Endothelial cell of umbilical vein (primary cell): Measurements from ENCODE around the gene C1QA. TPM values are rescaled to one million over a fixed set of nuclear protein-coding genes. Genes with fewer than 3 reads are reported as not detected.

Source experiments
- BruUV-seq: library from RNA; stranded (reverse); fragments of 400-500 nt; replicated peaks from 2 replicates; lab custom pipeline; 2021; lab: Mats Ljungman, UMichigan
- CTCF ChIA-PET: fragments of 300-600, 350-600 bp; sonication (Branson Sonifier 250); formaldehyde crosslinking; loops from one replicate; lab custom pipeline; 2021; ENCODE audit warnings: antibody characterized with exemption, inconsistent platforms; lab: Charles Lee
- POLR2A ChIA-PET: fragments of 300-600, 350-600 bp; sonication (Branson Sonifier 250); formaldehyde crosslinking; loops from one replicate; lab custom pipeline; 2021; ENCODE audit warnings: antibody characterized with exemption, inconsistent platforms; lab: Charles Lee
- DNase-seq: peaks from one replicate; pipeline ENCODE4 v3.0.0-alpha.2; 2011; ENCODE audit warnings: low read depth, low spot score
- FAIRE-seq: peaks from 2 replicates; lab custom pipeline; 2011; peaks lifted over from hg19 to GRCh38; lab: Jason Lieb, UNC
- H2AFZ ChIP-seq: 2 replicates; pipeline ENCODE4 v1.6.0; 2012; ENCODE audit warnings: low read depth, low read length, control low read depth, inconsistent platforms
- H3K27ac ChIP-seq: 2 replicates; pipeline ENCODE4 v1.5.1; 2011; ENCODE audit warnings: low read depth, mild to moderate bottlenecking, control low read depth, low read length, moderate library complexity; ENCODE audit not compliant: insufficient read depth
- H3K27me3 ChIP-seq, 2 experiments: 2 replicates each; pipeline versions ENCODE4 v1.6.0 to v1.6.1; 2011; ENCODE audit warnings: low read length in 2 of 2, mixed read lengths in 1 of 2; ENCODE audit not compliant: control insufficient read depth in 2 of 2, insufficient read depth in 2 of 2
- H3K36me3 ChIP-seq, 2 experiments: 2 replicates in 1 of 2; 3 replicates in 1 of 2; pipeline ENCODE4 v1.5.1; 2011; ENCODE audit warnings: low read length in 2 of 2, mild to moderate bottlenecking in 1 of 2, moderate library complexity in 1 of 2; ENCODE audit not compliant: control insufficient read depth in 2 of 2, insufficient read depth in 2 of 2; ENCODE audit errors: extremely low read depth in 1 of 2
- H3K4me1 ChIP-seq: 3 replicates; pipeline ENCODE4 v1.5.1; 2011; ENCODE audit warnings: mild to moderate bottlenecking, low read length; ENCODE audit not compliant: control insufficient read depth, insufficient read depth; ENCODE audit errors: extremely low read depth
- H3K4me2 ChIP-seq: 2 replicates; pipeline ENCODE4 v1.6.1; 2011; ENCODE audit warnings: low read length, control low read depth, mixed read lengths; ENCODE audit not compliant: insufficient read depth
- H3K4me3 ChIP-seq, 3 experiments: fragments of 200-600 bp in 1 of 3; sonication (generic), shearing (Covaris generic) in 1 of 3; replicated peaks in 1 of 3; 2 replicates each; pipeline ENCODE4 v1.5.1; 2011 to 2016; ENCODE audit warnings: control low read depth in 3 of 3, low read length in 3 of 3, mild to moderate bottlenecking in 2 of 3, inconsistent platforms in 1 of 3, low read depth in 1 of 3, moderate library complexity in 1 of 3; ENCODE audit not compliant: insufficient read depth in 1 of 3
- H3K79me2 ChIP-seq: 2 replicates; pipeline ENCODE4 v1.6.0; 2012; ENCODE audit warnings: low read length, inconsistent platforms; ENCODE audit not compliant: control insufficient read depth, insufficient read depth
- H3K9ac ChIP-seq: replicated peaks from 2 replicates; pipeline ENCODE3; 2011; ENCODE audit warnings: low read length, control low read depth; ENCODE audit not compliant: insufficient read depth; ENCODE audit errors: extremely low read depth
- H3K9me1 ChIP-seq: replicated peaks from 3 replicates; pipeline ENCODE4 v1.6.0; 2011; ENCODE audit warnings: mild to moderate bottlenecking, low read length; ENCODE audit not compliant: control insufficient read depth, insufficient read depth; ENCODE audit errors: extremely low read depth
- H3K9me3 ChIP-seq: replicated peaks from 2 replicates; pipeline ENCODE4 v1.5.1; 2012; ENCODE audit warnings: low read length, inconsistent platforms; ENCODE audit not compliant: control insufficient read depth, insufficient read depth
- H4K20me1 ChIP-seq: replicated peaks from 2 replicates; pipeline ENCODE3; 2011; ENCODE audit warnings: mild to moderate bottlenecking, low read length; ENCODE audit not compliant: control insufficient read depth, insufficient read depth; ENCODE audit errors: extremely low read depth
- CTCF ChIP-seq, 2 donors: IDR thresholded peaks; 1 replicate in 1 of 2; 2 replicates in 1 of 2; pipeline ENCODE4 v1.5.1; 2011; ENCODE audit warnings: low read length in 2 of 2, mild to moderate bottlenecking in 2 of 2, moderate library complexity in 2 of 2, control low read depth in 1 of 2, inconsistent platforms in 1 of 2, low read depth in 1 of 2; ENCODE audit not compliant: insufficient read depth in 1 of 2; ENCODE audit errors: extremely low read depth in 1 of 2
- EZH2 ChIP-seq: IDR thresholded peaks from 2 replicates; pipeline ENCODE4 v1.6.1; 2012; ENCODE audit warnings: borderline replicate concordance, low read depth, mild to moderate bottlenecking, moderate library complexity, low read length, inconsistent platforms; ENCODE audit not compliant: severe bottlenecking
- FOS ChIP-seq: IDR thresholded peaks from 2 replicates; pipeline ENCODE4 v1.6.1; 2011; ENCODE audit warnings: mild to moderate bottlenecking, low read length, moderate library complexity, borderline replicate concordance; ENCODE audit not compliant: insufficient read depth
- GATA2 ChIP-seq: IDR thresholded peaks from 2 replicates; pipeline ENCODE4 v1.7.0; 2011; ENCODE audit warnings: low read depth, mild to moderate bottlenecking, moderate library complexity, mixed read lengths, low read length; ENCODE audit not compliant: insufficient read length, insufficient read depth
- JUN ChIP-seq: IDR thresholded peaks from 2 replicates; pipeline ENCODE4 v1.6.1; 2011; ENCODE audit warnings: borderline replicate concordance, low read depth; ENCODE audit not compliant: insufficient read length, insufficient read depth
- MAX ChIP-seq: IDR thresholded peaks from 2 replicates; pipeline ENCODE4 v1.6.1; 2011; ENCODE audit not compliant: insufficient read depth, insufficient read length
- MYC ChIP-seq: IDR thresholded peaks from one replicate; pipeline ENCODE4 v1.6.1; 2011; ENCODE audit warnings: mild to moderate bottlenecking, low read depth, low read length
- POLR2A ChIP-seq: IDR thresholded peaks from 2 replicates; pipeline ENCODE4 v1.6.1; 2012; ENCODE audit warnings: low read depth, mild to moderate bottlenecking, control low read depth, low read length
- POLR2AphosphoS5 ChIP-seq: IDR thresholded peaks from 2 replicates; pipeline ENCODE4 v1.6.1; 2012; ENCODE audit warnings: low read depth, mild to moderate bottlenecking, control low read depth, low read length, moderate library complexity; ENCODE audit not compliant: insufficient read depth
- dilution Hi-C: fragments of 300-500 bp; cut with MboI; formaldehyde crosslinking; loops from one replicate; pipeline ENCODE4 v1.15.0; 2019; ENCODE audit warnings: low sequenced_read_pairs; ENCODE audit not compliant: extremely low pct_ligation_motif_present
- intact Hi-C: fragments of 100-400 bp; cut with micrococcal nuclease; formaldehyde crosslinking; loops from one replicate; pipeline ENCODE4 v1.10.0; 2022
- polyA plus RNA-seq, 4 experiments: library from polyadenylated mRNA; depleted of rRNA in 3 of 4; stranded (reverse) in 3 of 4; unstranded in 1 of 4; fragments of >200 nt; gene quantifications; 2 replicates each; pipeline versions ENCODE4 v1.2.1 to v1.2.3, GENCODE V29; 2011 to 2012; ENCODE audit warnings: missing spikeins in 1 of 4
- total RNA-seq: library from RNA; stranded (reverse); gene quantifications from 2 replicates; pipeline ENCODE4 v1.2.3, GENCODE V29; 2021

The C1QA gene
- total and polyA plus RNA-seq, 2 donors (not counting 3 experiments of a cell fraction or from before 2014, with no cell fraction given) = not detected

GRCh38 chr1:22646384-22646783 is 10.0 kb downstream of the C1QA start:
- H3K4me1 ChIP-seq = no peaks in the 10 kb centered on the region
- H3K4me2 ChIP-seq = no peak overlapping the region
- CTCF ChIA-PET = interaction anchor here (0.6 to 2.5 kb wide), 5 partner anchors 11 to 284 kb away, joined by 3 to 12 read pairs (median 5); partner anchors contain the start of gene C1QA
- H3K27ac ChIP-seq = no peak overlapping the region
- intact Hi-C loops = no loop called here
- POLR2A ChIA-PET = no interaction called here
- no peaks in the 10 kb centered on the region for H3K9me1 ChIP-seq
- H3K36me3 ChIP-seq = no peaks in the 10 kb centered on the region
- TF ChIP-seq MYC (no peak), CTCF (IDR thresholded peaks at IDR 0.05; ENCODE audit: extremely low read depth in 1 of 2, insufficient read depth in 1 of 2, low read depth in 1 of 2, low read length in 2 of 2) (no peak), MAX (no peak), POLR2AphosphoS5 (no peak), POLR2A (no peak), FOS (no peak), EZH2 (no peak), JUN (no peak), GATA2 (no peak)
- dilution Hi-C loops = no loop called here
- BruUV-seq = no TSS peak
- no peak overlapping the region for H2AFZ ChIP-seq
- H4K20me1 ChIP-seq = no peaks in the 10 kb centered on the region
- no peaks in the 10 kb centered on the region for H3K79me2 ChIP-seq
- no peaks in the 10 kb centered on the region for H3K9me3 ChIP-seq
- H3K27me3 ChIP-seq = no peaks in the 10 kb centered on the region
- FAIRE-seq (no peak), DNase-seq (no peak)
- H3K4me3 ChIP-seq = no peak overlapping the region
- no peak overlapping the region for H3K9ac ChIP-seq
